Endothelial cell of umbilical vein (primary cell): Measurements from ENCODE around the gene RADIL. TPM values are rescaled to one million over a fixed set of nuclear protein-coding genes. Genes with fewer than 3 reads are reported as not detected.

ENCODE experiments used
- BruUV-seq: library from RNA; stranded (reverse); fragments of 400-500 nt; replicated peaks from 2 replicates; lab custom pipeline; 2021; lab: Mats Ljungman, UMichigan
- CTCF ChIA-PET: fragments of 300-600, 350-600 bp; sonication (Branson Sonifier 250); formaldehyde crosslinking; loops from one replicate; lab custom pipeline; 2021; ENCODE audit warnings: antibody characterized with exemption, inconsistent platforms; lab: Charles Lee
- POLR2A ChIA-PET: fragments of 300-600, 350-600 bp; sonication (Branson Sonifier 250); formaldehyde crosslinking; loops from one replicate; lab custom pipeline; 2021; ENCODE audit warnings: antibody characterized with exemption, inconsistent platforms; lab: Charles Lee
- DNase-seq: peaks from one replicate; pipeline ENCODE4 v3.0.0-alpha.2; 2011; ENCODE audit warnings: low read depth, low spot score
- FAIRE-seq: peaks from 2 replicates; lab custom pipeline; 2011; peaks lifted over from hg19 to GRCh38; lab: Jason Lieb, UNC
- H2AFZ ChIP-seq: 2 replicates; pipeline ENCODE4 v1.6.0; 2012; ENCODE audit warnings: low read depth, low read length, control low read depth, inconsistent platforms
- H3K27ac ChIP-seq: 2 replicates; pipeline ENCODE4 v1.5.1; 2011; ENCODE audit warnings: low read depth, mild to moderate bottlenecking, control low read depth, low read length, moderate library complexity; ENCODE audit not compliant: insufficient read depth
- H3K27me3 ChIP-seq, 2 experiments: 2 replicates each; pipeline versions ENCODE4 v1.6.0 to v1.6.1; 2011; ENCODE audit warnings: low read length in 2 of 2, mixed read lengths in 1 of 2; ENCODE audit not compliant: control insufficient read depth in 2 of 2, insufficient read depth in 2 of 2
- H3K36me3 ChIP-seq, 2 experiments: 2 replicates in 1 of 2; 3 replicates in 1 of 2; pipeline ENCODE4 v1.5.1; 2011; ENCODE audit warnings: low read length in 2 of 2, mild to moderate bottlenecking in 1 of 2, moderate library complexity in 1 of 2; ENCODE audit not compliant: control insufficient read depth in 2 of 2, insufficient read depth in 2 of 2; ENCODE audit errors: extremely low read depth in 1 of 2
- H3K4me1 ChIP-seq: 3 replicates; pipeline ENCODE4 v1.5.1; 2011; ENCODE audit warnings: mild to moderate bottlenecking, low read length; ENCODE audit not compliant: control insufficient read depth, insufficient read depth; ENCODE audit errors: extremely low read depth
- H3K4me2 ChIP-seq: 2 replicates; pipeline ENCODE4 v1.6.1; 2011; ENCODE audit warnings: low read length, control low read depth, mixed read lengths; ENCODE audit not compliant: insufficient read depth
- H3K4me3 ChIP-seq, 3 experiments: fragments of 200-600 bp in 1 of 3; sonication (generic), shearing (Covaris generic) in 1 of 3; replicated peaks in 1 of 3; 2 replicates each; pipeline ENCODE4 v1.5.1; 2011 to 2016; ENCODE audit warnings: control low read depth in 3 of 3, low read length in 3 of 3, mild to moderate bottlenecking in 2 of 3, inconsistent platforms in 1 of 3, low read depth in 1 of 3, moderate library complexity in 1 of 3; ENCODE audit not compliant: insufficient read depth in 1 of 3
- H3K79me2 ChIP-seq: 2 replicates; pipeline ENCODE4 v1.6.0; 2012; ENCODE audit warnings: low read length, inconsistent platforms; ENCODE audit not compliant: control insufficient read depth, insufficient read depth
- H3K9ac ChIP-seq: replicated peaks from 2 replicates; pipeline ENCODE3; 2011; ENCODE audit warnings: low read length, control low read depth; ENCODE audit not compliant: insufficient read depth; ENCODE audit errors: extremely low read depth
- H3K9me1 ChIP-seq: replicated peaks from 3 replicates; pipeline ENCODE4 v1.6.0; 2011; ENCODE audit warnings: mild to moderate bottlenecking, low read length; ENCODE audit not compliant: control insufficient read depth, insufficient read depth; ENCODE audit errors: extremely low read depth
- H3K9me3 ChIP-seq: replicated peaks from 2 replicates; pipeline ENCODE4 v1.5.1; 2012; ENCODE audit warnings: low read length, inconsistent platforms; ENCODE audit not compliant: control insufficient read depth, insufficient read depth
- H4K20me1 ChIP-seq: replicated peaks from 2 replicates; pipeline ENCODE3; 2011; ENCODE audit warnings: mild to moderate bottlenecking, low read length; ENCODE audit not compliant: control insufficient read depth, insufficient read depth; ENCODE audit errors: extremely low read depth
- EZH2 ChIP-seq: IDR thresholded peaks from 2 replicates; pipeline ENCODE4 v1.6.1; 2012; ENCODE audit warnings: borderline replicate concordance, low read depth, mild to moderate bottlenecking, moderate library complexity, low read length, inconsistent platforms; ENCODE audit not compliant: severe bottlenecking
- FOS ChIP-seq: IDR thresholded peaks from 2 replicates; pipeline ENCODE4 v1.6.1; 2011; ENCODE audit warnings: mild to moderate bottlenecking, low read length, moderate library complexity, borderline replicate concordance; ENCODE audit not compliant: insufficient read depth
- GATA2 ChIP-seq: IDR thresholded peaks from 2 replicates; pipeline ENCODE4 v1.7.0; 2011; ENCODE audit warnings: low read depth, mild to moderate bottlenecking, moderate library complexity, mixed read lengths, low read length; ENCODE audit not compliant: insufficient read length, insufficient read depth
- JUN ChIP-seq: IDR thresholded peaks from 2 replicates; pipeline ENCODE4 v1.6.1; 2011; ENCODE audit warnings: borderline replicate concordance, low read depth; ENCODE audit not compliant: insufficient read length, insufficient read depth
- MYC ChIP-seq: IDR thresholded peaks from one replicate; pipeline ENCODE4 v1.6.1; 2011; ENCODE audit warnings: mild to moderate bottlenecking, low read depth, low read length
- POLR2A ChIP-seq: IDR thresholded peaks from 2 replicates; pipeline ENCODE4 v1.6.1; 2012; ENCODE audit warnings: low read depth, mild to moderate bottlenecking, control low read depth, low read length
- POLR2AphosphoS5 ChIP-seq: IDR thresholded peaks from 2 replicates; pipeline ENCODE4 v1.6.1; 2012; ENCODE audit warnings: low read depth, mild to moderate bottlenecking, control low read depth, low read length, moderate library complexity; ENCODE audit not compliant: insufficient read depth
- dilution Hi-C: fragments of 300-500 bp; cut with MboI; formaldehyde crosslinking; loops from one replicate; pipeline ENCODE4 v1.15.0; 2019; ENCODE audit warnings: low sequenced_read_pairs; ENCODE audit not compliant: extremely low pct_ligation_motif_present
- intact Hi-C: fragments of 100-400 bp; cut with micrococcal nuclease; formaldehyde crosslinking; loops from one replicate; pipeline ENCODE4 v1.10.0; 2022
- polyA plus RNA-seq, 4 experiments: library from polyadenylated mRNA; depleted of rRNA in 3 of 4; stranded (reverse) in 3 of 4; unstranded in 1 of 4; fragments of >200 nt; gene quantifications; 2 replicates each; pipeline versions ENCODE4 v1.2.1 to v1.2.3, GENCODE V29; 2011 to 2012; ENCODE audit warnings: missing spikeins in 1 of 4
- total RNA-seq: library from RNA; stranded (reverse); gene quantifications from 2 replicates; pipeline ENCODE4 v1.2.3, GENCODE V29; 2021
- TF ChIP-seq, protein P1 (sequence below): IDR thresholded peaks from 2 replicates; pipeline ENCODE4 v1.6.1; 2011; ENCODE audit not compliant: insufficient read depth, insufficient read length
- TF ChIP-seq, protein P2 (sequence below), 2 donors: IDR thresholded peaks; 1 replicate in 1 of 2; 2 replicates in 1 of 2; pipeline ENCODE4 v1.5.1; 2011; ENCODE audit warnings: low read length in 2 of 2, mild to moderate bottlenecking in 2 of 2, moderate library complexity in 2 of 2, control low read depth in 1 of 2, inconsistent platforms in 1 of 2, low read depth in 1 of 2; ENCODE audit not compliant: insufficient read depth in 1 of 2; ENCODE audit errors: extremely low read depth in 1 of 2

The RADIL gene
- total and polyA plus RNA-seq, 2 donors (not counting 3 experiments of a cell fraction or from before 2014, with no cell fraction given), result 1.2 to 2.5 TPM

GRCh38 chr7:4785371-4785770, 98.1 kb downstream of the RADIL start:
- H3K9ac ChIP-seq, result no peak overlapping the region
- dilution Hi-C loops (no loop called here), intact Hi-C loops (no loop called here)
- no peaks in the 10 kb centered on the region for H3K27me3 ChIP-seq
- H3K4me1 ChIP-seq, result no peaks in the 10 kb centered on the region
- H3K4me2 ChIP-seq, result no peak overlapping the region
- ChIA-PET CTCF (interaction anchor here (1.2 kb wide), 1 partner anchor 13 kb away, joined by 3 read pairs; no protein-coding TSS in a partner anchor), POLR2A (no interaction called here)
- H3K79me2 ChIP-seq, result peaks cover 5% of the 10 kb centered on the region
- H3K36me3 ChIP-seq, result peaks cover 23 to 59% of the 10 kb centered on the region in 2 experiments
- no peak for DNase-seq
- no peak for FAIRE-seq
- no peaks in the 10 kb centered on the region for H3K9me3 ChIP-seq
- no peaks in the 10 kb centered on the region for H4K20me1 ChIP-seq
- no peak overlapping the region for H3K27ac ChIP-seq
- no peaks in the 10 kb centered on the region for H3K9me1 ChIP-seq
- no peak overlapping the region for H2AFZ ChIP-seq
- TF ChIP-seq MYC (no peak), GATA2 (no peak), POLR2A (no peak), POLR2AphosphoS5 (no peak), JUN (no peak), EZH2 (no peak), FOS (no peak)
- TF ChIP-seq, protein P1, sequence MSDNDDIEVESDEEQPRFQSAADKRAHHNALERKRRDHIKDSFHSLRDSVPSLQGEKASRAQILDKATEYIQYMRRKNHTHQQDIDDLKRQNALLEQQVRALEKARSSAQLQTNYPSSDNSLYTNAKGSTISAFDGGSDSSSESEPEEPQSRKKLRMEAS, result no peak
- TF ChIP-seq, protein P2, sequence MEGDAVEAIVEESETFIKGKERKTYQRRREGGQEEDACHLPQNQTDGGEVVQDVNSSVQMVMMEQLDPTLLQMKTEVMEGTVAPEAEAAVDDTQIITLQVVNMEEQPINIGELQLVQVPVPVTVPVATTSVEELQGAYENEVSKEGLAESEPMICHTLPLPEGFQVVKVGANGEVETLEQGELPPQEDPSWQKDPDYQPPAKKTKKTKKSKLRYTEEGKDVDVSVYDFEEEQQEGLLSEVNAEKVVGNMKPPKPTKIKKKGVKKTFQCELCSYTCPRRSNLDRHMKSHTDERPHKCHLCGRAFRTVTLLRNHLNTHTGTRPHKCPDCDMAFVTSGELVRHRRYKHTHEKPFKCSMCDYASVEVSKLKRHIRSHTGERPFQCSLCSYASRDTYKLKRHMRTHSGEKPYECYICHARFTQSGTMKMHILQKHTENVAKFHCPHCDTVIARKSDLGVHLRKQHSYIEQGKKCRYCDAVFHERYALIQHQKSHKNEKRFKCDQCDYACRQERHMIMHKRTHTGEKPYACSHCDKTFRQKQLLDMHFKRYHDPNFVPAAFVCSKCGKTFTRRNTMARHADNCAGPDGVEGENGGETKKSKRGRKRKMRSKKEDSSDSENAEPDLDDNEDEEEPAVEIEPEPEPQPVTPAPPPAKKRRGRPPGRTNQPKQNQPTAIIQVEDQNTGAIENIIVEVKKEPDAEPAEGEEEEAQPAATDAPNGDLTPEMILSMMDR (IDR thresholded peaks at IDR 0.05; ENCODE audit: extremely low read depth in 1 of 2, insufficient read depth in 1 of 2, low read depth in 1 of 2, low read length in 2 of 2), result no peak
- BruUV-seq, result no TSS peak
- no peak overlapping the region for H3K4me3 ChIP-seq
